Breast epithelium (tissue), 4 donors: ENCODE data around the gene RFX3. TPM values are rescaled to one million over a fixed set of nuclear protein-coding genes. Genes with fewer than 3 reads are reported as not detected.

Experiments
- DNase-seq, 2 donors: peaks; one replicate each; pipeline ENCODE4 v3.0.0-alpha.2; 2019; ENCODE audit warnings: low spot score in 2 of 2
- H3K27ac ChIP-seq, 2 donors: fragments of 200-600 bp; sonication (generic) in 1 of 2; one replicate each; pipeline ENCODE4 v1.5.1; 2016 to 2019; ENCODE audit warnings: mild to moderate bottlenecking in 1 of 2
- H3K27me3 ChIP-seq, 2 donors: fragments of 200-600 bp; sonication (generic) in 1 of 2; one replicate each; pipeline versions ENCODE4 v1.5.1 to v1.6.0; 2017 to 2019; ENCODE audit warnings: control low read depth in 1 of 2, mild to moderate bottlenecking in 1 of 2
- H3K36me3 ChIP-seq: fragments of 200-600 bp; one replicate; pipeline ENCODE4 v1.5.1; 2019
- H3K4me1 ChIP-seq, 2 donors: fragments of 200-600 bp; sonication (generic); one replicate each; pipeline ENCODE4 v1.5.1; 2016 to 2019; ENCODE audit warnings: control low read depth in 1 of 2
- H3K4me3 ChIP-seq, 3 donors: fragments of 200-600 bp; sonication (generic); 1 replicate in 2 of 3; 2 replicates in 1 of 3; pipeline ENCODE4 v1.5.1; 2016 to 2019; ENCODE audit warnings: mild to moderate bottlenecking in 3 of 3, moderate library complexity in 2 of 3
- H3K9me3 ChIP-seq, 2 donors: fragments of 200-600 bp; sonication (generic) in 1 of 2; one replicate each; pipeline ENCODE4 v1.5.1; 2016 to 2019; ENCODE audit warnings: control low read depth in 1 of 2
- CTCF ChIP-seq, 3 donors: fragments of 450-650 bp; IDR thresholded peaks; one replicate each; pipeline ENCODE4 v1.5.1; 2016 to 2017; ENCODE audit warnings: antibody characterized with exemption in 3 of 3, mild to moderate bottlenecking in 3 of 3, moderate library complexity in 3 of 3
- POLR2A ChIP-seq: fragments of 450-650 bp; IDR thresholded peaks from one replicate; pipeline ENCODE4 v1.6.1; 2016; ENCODE audit warnings: antibody characterized with exemption, mild to moderate bottlenecking, moderate library complexity
- POLR2AphosphoS5 ChIP-seq, 3 donors: sonication (generic); formaldehyde crosslinking; IDR thresholded peaks; one replicate each; pipeline ENCODE4 v1.6.1; 2017; ENCODE audit warnings: antibody characterized with exemption in 3 of 3
- intact Hi-C: fragments of 100-400 bp; cut with DNase I; formaldehyde crosslinking; loops from one replicate; pipeline ENCODE4 v1.15.1; 2023; ENCODE audit warnings: low total_unique reads
- total RNA-seq, 3 donors: library from RNA; depleted of rRNA; stranded (reverse); fragments of >200 nt; gene quantifications; one replicate each; pipeline ENCODE4 v1.1.0, GENCODE V29; 2016

Gene RFX3
- total RNA-seq, 3 donors from 2014 or later, result 9.3 to 18.0 (median 13.8) TPM

- no peaks in the 10 kb centered on the region for H3K36me3 ChIP-seq
- no peak overlapping the region for H3K27ac ChIP-seq
Observed at GRCh38 chr9:3508078-3508431, 17.7 kb downstream of the RFX3 start.

GRCh38 chr9:3507395-3508077 lies 18.3 kb downstream of the RFX3 start:
- Histone ChIP-seq H3K27ac (no peak overlapping the region), H3K4me1 (no peaks in the 10 kb centered on the region), H3K9me3 (no peaks in the 10 kb centered on the region)

More at GRCh38 chr9:3508078-3508431, 17.7 kb downstream of the RFX3 start:
- no peak for DNase-seq
- no peak overlapping the region for H3K4me3 ChIP-seq
- intact Hi-C loops, result no loop called here
- H3K9me3 ChIP-seq, result no peaks in the 10 kb centered on the region
- no peaks in the 10 kb centered on the region for H3K4me1 ChIP-seq
- TF ChIP-seq POLR2A (no peak), POLR2AphosphoS5 (IDR thresholded peaks at IDR 0.05) (no peak), CTCF (IDR thresholded peaks at IDR 0.05) (no peak)
- H3K27me3 ChIP-seq, result no peaks in the 10 kb centered on the region

GRCh38 chr9:3506164-3506563 lies 19.6 kb downstream of the RFX3 start:
- Histone ChIP-seq H3K36me3 (no peaks in the 10 kb centered on the region), H3K4me1 (no peaks in the 10 kb centered on the region), H3K27me3 (no peaks in the 10 kb centered on the region), H3K4me3 (no peak overlapping the region), H3K27ac (no peak overlapping the region), H3K9me3 (no peaks in the 10 kb centered on the region)
- no peak for DNase-seq
- TF ChIP-seq POLR2A (no peak), CTCF (IDR thresholded peaks at IDR 0.05) (no peak), POLR2AphosphoS5 (IDR thresholded peaks at IDR 0.05) (no peak)
- intact Hi-C loops, result no loop called here

More at GRCh38 chr9:3507395-3508077, 18.3 kb downstream of the RFX3 start:
- intact Hi-C loops, result no loop called here
- no peak for DNase-seq
- H3K36me3 ChIP-seq, result no peaks in the 10 kb centered on the region
- H3K4me3 ChIP-seq, result no peak overlapping the region
- TF ChIP-seq POLR2AphosphoS5 (IDR thresholded peaks at IDR 0.05) (no peak), CTCF (IDR thresholded peaks at IDR 0.05) (no peak), POLR2A (no peak)
- no peaks in the 10 kb centered on the region for H3K27me3 ChIP-seq

- Histone ChIP-seq H3K27ac (no peak overlapping the region), H3K36me3 (no peaks in the 10 kb centered on the region), H3K4me1 (no peaks in the 10 kb centered on the region), H3K4me3 (no peak overlapping the region), H3K27me3 (no peaks in the 10 kb centered on the region), H3K9me3 (no peaks in the 10 kb centered on the region)
- DNase-seq, result no peak
- intact Hi-C loops, result no loop called here
- TF ChIP-seq CTCF (IDR thresholded peaks at IDR 0.05), result no peak
- TF ChIP-seq POLR2AphosphoS5 (IDR thresholded peaks at IDR 0.05), result no peak
- no peak for TF ChIP-seq POLR2A
Observed at GRCh38 chr9:3502560-3503398, 23.0 kb downstream of the RFX3 start.

GRCh38 chr9:3500044-3500443 lies 25.8 kb downstream of the RFX3 start:
- intact Hi-C loops, result no loop called here
- H3K4me3 ChIP-seq, result no peak overlapping the region
- H3K36me3 ChIP-seq, result no peaks in the 10 kb centered on the region
- H3K4me1 ChIP-seq, result no peaks in the 10 kb centered on the region
- DNase-seq, result no peak
- no peaks in the 10 kb centered on the region for H3K9me3 ChIP-seq
- H3K27ac ChIP-seq, result no peak overlapping the region
- no peak for TF ChIP-seq POLR2A
- no peak for TF ChIP-seq POLR2AphosphoS5 (IDR thresholded peaks at IDR 0.05)
- TF ChIP-seq CTCF (IDR thresholded peaks at IDR 0.05), result no peak
- H3K27me3 ChIP-seq, result no peaks in the 10 kb centered on the region
